HG03558 (cell line): ENCODE results near the gene SMURF1.
"Not testable (repeated sequence)": the region's sequence is repeated elsewhere in the genome, so short reads cannot be mapped to it uniquely, and the experiment has no call there.

Source experiments
- ATAC-seq: cut with Tn5 transposase; IDR thresholded peaks from one replicate; pipeline ENCODE4 v1.9.1; 2021; ENCODE audit warnings: moderate number of reproducible peaks; ENCODE audit not compliant: unreplicated experiment; ENCODE audit errors: extremely low read depth

Gene SMURF1

DNA sequence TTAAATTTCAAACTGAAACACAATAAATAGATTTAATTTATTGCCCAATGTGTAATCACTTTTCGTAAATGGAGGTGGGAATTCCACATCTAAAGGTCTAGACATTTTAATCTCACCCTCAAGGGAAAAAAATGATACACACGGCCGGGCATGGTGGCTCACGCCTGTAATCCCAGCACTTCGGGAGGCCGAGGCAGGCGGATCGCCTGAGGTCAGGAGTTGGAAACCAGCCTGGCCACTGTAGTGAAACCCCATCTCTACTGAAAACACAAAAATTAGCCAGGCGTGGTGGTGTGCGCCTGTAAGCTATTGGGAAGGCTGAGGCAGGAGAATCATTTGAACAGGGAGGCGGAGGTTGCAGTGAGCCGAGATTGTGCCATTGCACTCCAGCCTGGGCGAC is 42.4 kb downstream of the SMURF1 start:
- ATAC-seq: not testable (repeated sequence)

- ATAC-seq: no peak
These were observed 44.3 kb downstream of the SMURF1 start for GRCh38 chr7:99099499-99100077.

DNA sequence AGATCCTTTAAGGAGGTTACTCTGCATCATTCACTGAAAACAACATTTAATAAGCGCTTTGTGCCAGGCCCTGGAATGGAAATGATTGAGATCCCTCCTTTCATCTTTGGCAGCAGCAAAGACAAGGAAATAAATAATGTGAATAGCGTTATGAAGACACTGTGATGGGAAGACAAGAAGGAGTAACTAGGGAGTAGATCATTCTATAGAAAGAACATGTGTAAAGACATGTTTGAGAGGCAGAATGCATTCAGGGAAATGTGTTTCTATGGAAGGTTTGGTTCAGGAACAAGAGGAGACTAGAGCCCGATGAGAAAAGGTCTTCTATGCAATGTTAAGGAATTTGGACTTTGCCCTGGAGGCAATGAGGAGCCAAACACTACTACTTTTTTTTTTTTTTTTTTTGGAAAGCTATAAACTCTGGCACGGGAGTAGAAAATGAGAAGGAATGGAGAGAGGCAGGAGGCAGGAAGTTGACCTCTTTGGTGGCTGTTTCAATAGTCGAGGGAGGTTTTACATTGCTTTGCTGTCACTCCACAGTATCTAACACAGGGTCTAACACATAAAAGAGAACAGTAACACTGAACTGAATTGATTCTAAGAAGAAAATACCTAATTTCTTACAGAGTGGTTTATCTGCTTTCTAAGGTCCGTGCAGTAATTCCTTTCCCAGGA is 44.9 kb downstream of the SMURF1 start:
- ATAC-seq: no peak

DNA sequence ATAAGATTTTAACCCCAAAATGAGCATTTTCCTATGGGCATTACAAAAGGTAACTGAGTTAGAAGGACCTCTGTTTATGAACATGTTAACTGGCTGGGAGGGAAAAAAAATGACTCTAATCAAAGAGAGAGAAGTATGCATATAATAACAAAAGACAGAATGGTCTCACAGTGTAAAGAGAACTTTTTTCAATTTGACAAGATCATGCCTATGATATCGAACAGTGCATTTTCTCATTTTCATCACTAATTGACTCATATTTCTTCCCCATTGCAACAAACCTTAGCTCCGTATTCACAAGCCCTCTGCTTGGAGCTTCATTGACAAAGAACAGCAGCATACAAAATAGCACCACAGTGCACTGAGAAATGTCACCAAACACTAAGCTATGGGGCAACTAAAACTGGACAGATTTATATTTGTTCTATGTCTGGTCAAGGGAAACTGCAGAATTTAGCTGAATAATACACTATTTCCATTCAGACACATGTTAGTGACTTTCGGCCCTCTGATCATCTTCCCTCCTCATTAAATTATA is 45.6 kb downstream of the SMURF1 start:
- no peak for ATAC-seq

DNA sequence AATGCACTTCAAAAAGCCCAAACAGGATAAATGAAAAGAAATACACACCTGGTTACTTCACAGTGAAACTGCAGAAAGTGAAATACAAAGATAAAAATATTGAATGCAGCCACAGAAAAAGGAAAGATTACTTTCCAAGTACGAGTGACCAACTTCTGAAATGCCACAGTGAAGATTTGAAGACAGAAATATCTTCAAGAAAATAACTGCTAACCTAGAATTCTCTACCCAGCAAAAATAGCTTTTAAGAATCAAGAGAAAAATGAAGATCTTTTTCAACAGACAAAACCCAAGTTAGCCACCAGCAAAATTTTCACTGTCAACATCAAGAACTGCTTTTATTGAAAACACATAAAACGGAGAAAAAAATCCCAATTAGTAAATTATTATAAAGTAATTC is 46.2 kb downstream of the SMURF1 start:
- ATAC-seq: no peak

DNA sequence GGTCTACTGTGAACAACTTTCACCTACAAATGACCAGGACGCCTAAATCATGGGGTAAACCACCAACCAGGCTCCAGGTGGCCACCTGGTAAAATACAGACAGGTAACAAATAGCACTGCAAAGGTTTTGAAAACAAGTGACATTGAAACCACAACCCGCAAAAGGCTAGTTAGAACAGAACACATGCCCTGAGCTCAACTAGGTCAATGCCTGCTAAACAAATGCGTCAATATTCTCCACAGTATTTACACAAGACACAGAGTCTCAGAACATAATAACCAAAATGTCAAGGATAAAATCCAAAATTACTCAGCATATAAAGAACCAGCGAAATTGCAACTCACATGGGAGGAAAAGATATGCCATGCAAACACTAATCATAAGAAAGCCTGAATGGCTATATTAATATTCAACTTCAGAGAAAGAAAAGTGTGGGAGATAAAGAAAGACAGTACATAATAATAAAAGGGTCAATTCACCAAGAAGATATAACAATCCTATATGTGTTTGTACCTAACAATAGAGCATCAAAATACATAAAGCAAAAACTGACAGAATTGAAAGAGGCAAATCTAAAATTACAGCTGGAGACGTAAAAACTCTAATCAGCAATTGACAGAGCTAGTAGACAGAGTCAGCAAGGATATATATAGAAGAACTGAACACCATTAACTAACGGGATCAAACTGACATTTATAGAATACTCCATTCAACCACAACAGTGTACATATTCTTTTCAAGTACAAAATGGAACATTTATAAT is 47.6 kb downstream of the SMURF1 start:
- ATAC-seq: no peak

- no peak for ATAC-seq
These were observed 48.2 kb downstream of the SMURF1 start for GRCh38 chr7:99095698-99096097.

- no peak for ATAC-seq
These were observed 49.5 kb downstream of the SMURF1 start for GRCh38 chr7:99094401-99094800.

DNA sequence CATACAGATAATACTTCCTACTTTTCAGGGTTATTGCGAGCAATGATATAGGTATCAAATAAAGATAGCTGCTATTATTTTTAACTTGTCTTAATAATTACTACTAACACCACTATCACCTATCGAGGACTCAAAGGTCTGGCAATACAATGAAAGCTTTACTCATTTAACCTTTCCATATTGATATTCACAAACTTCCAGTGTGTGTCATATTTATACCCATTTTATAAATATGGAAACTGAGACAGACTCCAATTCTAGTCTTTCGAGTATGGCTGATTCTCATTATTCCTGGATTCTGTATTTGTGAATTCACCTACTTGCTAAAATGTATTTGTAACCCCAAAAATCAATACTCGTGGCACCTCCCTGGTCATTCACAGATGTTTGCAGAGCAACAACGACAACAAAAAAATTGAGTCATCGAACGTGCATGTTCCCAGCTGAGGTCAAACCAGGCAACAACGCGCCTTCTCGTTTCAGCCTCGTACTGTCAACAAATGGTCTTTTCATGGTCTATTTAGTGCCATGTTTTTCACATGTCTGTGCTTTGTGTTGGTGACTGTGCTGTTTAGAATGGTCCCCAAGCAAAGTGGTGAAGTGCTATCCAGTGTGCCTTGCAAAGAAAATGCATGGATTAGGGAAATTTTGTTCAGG is 51.7 kb downstream of the SMURF1 start:
- no peak for ATAC-seq

GRCh38 chr7:99090771-99091542 is 53.0 kb downstream of the SMURF1 start:
- ATAC-seq: no peak

DNA sequence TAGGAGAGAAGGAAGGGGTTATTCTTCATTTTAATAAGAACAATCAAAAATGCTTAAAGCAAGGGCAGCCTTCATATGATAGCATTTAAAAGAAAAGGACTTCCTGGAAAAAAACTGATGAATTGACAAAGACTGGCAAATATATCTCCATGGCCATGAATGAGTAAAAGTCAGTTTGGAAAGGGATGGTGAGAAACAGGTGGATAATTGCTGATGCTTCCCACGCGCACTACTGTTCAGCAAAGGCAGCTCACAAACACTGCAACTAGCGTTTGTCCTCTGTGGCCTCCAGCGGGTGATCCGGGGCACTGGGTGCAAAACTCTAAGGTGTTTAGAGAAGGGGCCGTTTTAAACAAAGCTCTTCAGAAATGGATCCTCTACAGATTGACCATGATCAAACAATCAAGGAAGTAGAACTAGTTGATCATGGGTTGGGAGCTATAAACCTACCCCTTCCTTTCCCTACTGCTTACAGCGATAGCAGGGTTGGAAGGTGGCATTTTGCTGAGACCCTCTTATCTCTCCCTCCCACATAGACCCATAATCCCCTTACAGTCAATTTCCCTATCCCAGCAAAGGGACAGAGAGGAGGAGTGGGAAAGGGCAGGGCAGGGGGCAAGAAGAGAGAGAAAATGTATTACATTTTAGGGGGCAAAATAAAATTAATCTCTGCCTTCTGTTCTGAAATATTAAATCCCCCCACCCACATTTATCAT is 53.8 kb downstream of the SMURF1 start:
- no peak for ATAC-seq

DNA sequence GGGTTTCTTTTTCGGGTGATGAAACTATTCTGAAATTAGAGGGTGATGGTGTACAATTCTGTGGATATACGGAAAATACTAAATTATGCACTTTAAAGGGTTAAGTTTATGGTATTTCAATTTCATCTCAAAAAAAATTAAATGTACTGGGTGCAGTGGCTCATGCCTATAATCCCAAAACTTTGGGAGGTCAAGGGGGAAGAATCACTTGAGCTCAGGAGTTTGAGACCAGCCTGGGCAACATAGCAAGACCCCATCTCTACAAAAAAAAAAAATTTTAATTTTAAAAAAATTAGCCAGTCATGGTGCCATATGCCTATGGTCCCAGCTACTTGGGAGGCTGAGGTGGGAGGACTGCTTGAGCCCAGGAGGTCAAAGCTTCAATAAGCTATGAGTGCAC is 57.0 kb downstream of the SMURF1 start:
- no peak for ATAC-seq

GRCh38 chr7:99086532-99086931 is 57.4 kb downstream of the SMURF1 start:
- ATAC-seq: no peak

GRCh38 chr7:99083733-99084132 is 60.2 kb downstream of the SMURF1 start:
- ATAC-seq: no peak

DNA sequence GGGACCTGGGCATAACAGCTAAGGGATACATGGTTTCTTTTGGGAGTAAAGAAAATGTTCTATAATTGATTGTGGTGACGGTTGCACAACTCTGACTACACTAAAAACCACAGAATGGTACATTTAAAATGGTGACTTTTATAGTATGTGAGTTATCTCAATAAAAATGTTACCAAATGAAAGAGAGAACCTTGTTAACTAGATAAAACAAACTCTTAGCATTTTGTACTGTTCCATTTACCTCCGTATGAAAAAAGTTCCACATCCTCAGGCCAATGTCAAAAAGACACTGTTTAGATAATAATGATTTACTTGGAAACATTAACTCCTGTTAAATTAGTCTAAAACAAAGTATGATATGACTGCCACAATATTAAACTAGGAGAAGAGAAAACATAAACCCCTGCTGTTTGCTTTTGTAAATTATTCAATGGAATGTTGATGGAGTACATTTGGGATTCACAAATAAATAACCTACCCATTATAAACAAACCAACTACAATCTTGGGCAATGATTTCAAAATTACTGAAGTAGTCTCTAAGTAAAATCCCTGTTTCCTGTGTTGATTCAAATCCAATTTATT is 60.7 kb downstream of the SMURF1 start:
- ATAC-seq: no peak

DNA sequence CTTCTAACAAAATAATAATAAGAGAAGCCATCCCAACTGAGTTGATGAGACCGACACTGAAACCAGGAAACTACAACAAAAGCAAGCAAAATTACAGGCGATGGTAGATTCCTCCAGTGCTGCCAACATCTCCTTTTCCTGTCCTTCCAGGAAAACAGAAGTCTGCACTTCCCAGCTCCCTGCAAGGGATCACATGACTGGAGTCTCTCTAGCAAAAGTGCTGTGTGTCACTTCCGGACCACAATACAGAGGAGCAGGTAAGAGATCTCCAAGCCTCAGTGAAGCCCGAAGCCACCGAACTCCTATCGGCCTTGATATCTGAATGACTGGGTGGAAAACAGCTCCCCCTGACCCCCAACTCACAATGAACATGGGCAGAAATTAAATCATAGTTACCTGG is 63.2 kb downstream of the SMURF1 start:
- ATAC-seq: no peak

GRCh38 chr7:99079104-99079503 is 64.8 kb downstream of the SMURF1 start:
- no peak for ATAC-seq

DNA sequence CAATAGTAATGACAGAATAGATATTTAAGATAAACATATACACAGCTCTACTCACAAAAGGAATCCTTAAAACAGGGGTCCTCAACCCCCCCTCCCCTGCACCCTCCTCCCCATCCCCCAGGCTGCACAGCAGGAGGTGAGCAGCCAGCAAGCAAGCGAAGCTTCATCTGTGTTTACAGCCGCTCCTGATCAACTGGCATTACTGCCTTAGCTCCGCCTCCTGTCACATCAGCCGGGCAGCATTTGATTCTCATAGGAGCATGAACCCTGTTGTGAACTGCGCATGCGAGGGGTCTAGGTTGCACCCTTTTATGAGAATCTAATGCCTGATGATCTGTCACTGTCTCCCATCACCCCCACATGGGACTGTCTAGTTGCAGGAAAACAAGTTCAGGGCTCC is 65.5 kb downstream of the SMURF1 start:
- no peak for ATAC-seq

GRCh38 chr7:99076615-99077014 is 67.3 kb downstream of the SMURF1 start:
- ATAC-seq: no peak
